ENCODE measurements around the gene CHD3.
"Not testable (repeated sequence)": the region's sequence is repeated elsewhere in the genome, so short reads cannot be mapped to it uniquely, and the experiment has no call there.

Gene CHD3

GRCh38 chr17:7931709-7932482, 43.3 kb downstream of the CHD3 start, which contains the start of the genes CNTROB and TRAPPC1:
CNTROB (plus strand) TSS chr17:7932206; CDS start chr17:7933080, 874 bp downstream.
TRAPPC1 (minus strand) TSS chr17:7931946; CDS start chr17:7931829, 117 bp downstream.
- peak; percentile 98 to 99 for DNase-seq (ENCODE audit: low read depth in 2 of 2, low spot score in 1 of 2)

GRCh38 chr17:7932483-7932891, 43.9 kb downstream of the CHD3 start:
- DNase-seq (ENCODE audit: low read depth in 2 of 2, low spot score in 1 of 2): no peak

GRCh38 chr17:7932949-7933348, 44.4 kb downstream of the CHD3 start:
- DNase-seq (ENCODE audit: low read depth in 2 of 2, low spot score in 1 of 2): no peak

GRCh38 chr17:7935859-7936258, 47.3 kb downstream of the CHD3 start:
- DNase-seq (ENCODE audit: low read depth in 2 of 2, low spot score in 1 of 2): no peak

GRCh38 chr17:7940034-7940433, 51.4 kb downstream of the CHD3 start:
- no peak for DNase-seq (ENCODE audit: low read depth in 2 of 2, low spot score in 1 of 2)

- DNase-seq (ENCODE audit: low read depth in 2 of 2, low spot score in 1 of 2): no peak
These were observed 52.2 kb downstream of the CHD3 start for GRCh38 chr17:7940743-7941142.

GRCh38 chr17:7943291-7943690, 54.7 kb downstream of the CHD3 start:
- no peak for DNase-seq (ENCODE audit: low read depth in 2 of 2, low spot score in 1 of 2)

- no peak for DNase-seq (ENCODE audit: low read depth in 2 of 2, low spot score in 1 of 2)
These were observed 55.7 kb downstream of the CHD3 start for GRCh38 chr17:7944326-7944725.

- no peak for DNase-seq (ENCODE audit: low read depth in 2 of 2, low spot score in 1 of 2)
These were observed 57.1 kb downstream of the CHD3 start for GRCh38 chr17:7945651-7946050.

GRCh38 chr17:7946441-7946840, 57.9 kb downstream of the CHD3 start:
- no peak for DNase-seq (ENCODE audit: low read depth in 2 of 2, low spot score in 1 of 2)

- no peak for DNase-seq (ENCODE audit: low read depth in 2 of 2, low spot score in 1 of 2)
These were observed 59.1 kb downstream of the CHD3 start for GRCh38 chr17:7947651-7948050.

GRCh38 chr17:7950578-7950977, 62.0 kb downstream of the CHD3 start:
- no peak for DNase-seq (ENCODE audit: low read depth in 2 of 2, low spot score in 1 of 2)

- no peak for DNase-seq (ENCODE audit: low read depth in 2 of 2, low spot score in 1 of 2)
These were observed 62.7 kb downstream of the CHD3 start for GRCh38 chr17:7951143-7951792.

GRCh38 chr17:7953266-7953665, 64.7 kb downstream of the CHD3 start:
- DNase-seq (ENCODE audit: low read depth in 2 of 2, low spot score in 1 of 2): not testable (repeated sequence)

GRCh38 chr17:7955414-7956227, 67.0 kb downstream of the CHD3 start:
- DNase-seq (ENCODE audit: low read depth in 2 of 2, low spot score in 1 of 2): no peak

GRCh38 chr17:7956228-7956965, 67.8 kb downstream of the CHD3 start:
- no peak for DNase-seq (ENCODE audit: low read depth in 2 of 2, low spot score in 1 of 2)

- DNase-seq (ENCODE audit: low read depth in 2 of 2, low spot score in 1 of 2): no peak
These were observed 71.1 kb downstream of the CHD3 start for GRCh38 chr17:7959503-7960253.

GRCh38 chr17:7961421-7961820, 72.8 kb downstream of the CHD3 start:
- no peak for DNase-seq (ENCODE audit: low read depth in 2 of 2, low spot score in 1 of 2)

Data from stimulated activated CD8-positive, alpha-beta memory T cell treated with anti-CD3 and anti-CD28 coated beads, Interleukin-4, amount 100 ng/mL, for 4 hours (primary cell).